Mucosa of descending colon (tissue), 3 donors: ENCODE measurements around the gene GPD1. TPM values are rescaled to one million over a fixed set of nuclear protein-coding genes. Genes with fewer than 3 reads are reported as not detected.
"Not testable (repeated sequence)": the region's sequence is repeated elsewhere in the genome, so short reads cannot be mapped to it uniquely, and the experiment has no call there.

Source experiments
- ATAC-seq: fragments of 200-7000 bp; cut with Tn5 transposase; one replicate; pipeline ENCODE4 v1.9.1; 2020; ENCODE audit warnings: mild to moderate bottlenecking, moderate library complexity
- DNase-seq, 3 donors: peaks; one replicate each; pipeline ENCODE4 v3.0.0-alpha.2; 2020
- H3K36me3 ChIP-seq: fragments of 200-600 bp; one replicate; pipeline ENCODE4 v1.8.0; 2021; ENCODE audit warnings: low read depth, mild to moderate bottlenecking
- H3K4me1 ChIP-seq: fragments of 200-600 bp; one replicate; pipeline ENCODE4 v1.8.0; 2021; ENCODE audit warnings: low read depth, mild to moderate bottlenecking
- H3K4me3 ChIP-seq: fragments of 200-600 bp; one replicate; pipeline ENCODE4 v1.8.0; 2021; ENCODE audit warnings: mild to moderate bottlenecking
- H3K9me3 ChIP-seq: fragments of 200-600 bp; one replicate; pipeline ENCODE4 v1.8.0; 2021; ENCODE audit warnings: mild to moderate bottlenecking
- intact Hi-C, 2 donors: fragments of 100-400 bp; cut with DNase I in 1 of 2; cut with micrococcal nuclease in 1 of 2; formaldehyde crosslinking; loops; one replicate each; pipeline versions ENCODE4 v1.11.0 to v1.11.1; 2022; cut with DNase I, micrococcal nuclease
- total RNA-seq, 3 donors: library from RNA; stranded (reverse); fragmentation: NEBNext Ultra II Directional in 2 of 3; extraction: Animal tissue kit (Norgen Biotek cat#: 25700) in 2 of 3; gene quantifications; one replicate each; pipeline versions ENCODE4 v1.2.1 to v1.2.4, GENCODE V29; 2021 to 2023
- TF ChIP-seq, protein P1 (sequence below): fragments of 200-600 bp; IDR thresholded peaks from one replicate; pipeline ENCODE4 v1.8.0; 2022; ENCODE audit warnings: antibody characterized with exemption, mild to moderate bottlenecking
- donor health status: DM: no; HTN: no; CAD: no; lungs with moderate emphysema.
- donor health status: DM: no; HTN: no; CAD: no.
- donor health status: DM: no; HTN: yes; CAD: no.

The GPD1 gene
- total RNA-seq, 3 donors from 2014 or later, result 1.7 to 4.1 (median 1.9) TPM

DNA sequence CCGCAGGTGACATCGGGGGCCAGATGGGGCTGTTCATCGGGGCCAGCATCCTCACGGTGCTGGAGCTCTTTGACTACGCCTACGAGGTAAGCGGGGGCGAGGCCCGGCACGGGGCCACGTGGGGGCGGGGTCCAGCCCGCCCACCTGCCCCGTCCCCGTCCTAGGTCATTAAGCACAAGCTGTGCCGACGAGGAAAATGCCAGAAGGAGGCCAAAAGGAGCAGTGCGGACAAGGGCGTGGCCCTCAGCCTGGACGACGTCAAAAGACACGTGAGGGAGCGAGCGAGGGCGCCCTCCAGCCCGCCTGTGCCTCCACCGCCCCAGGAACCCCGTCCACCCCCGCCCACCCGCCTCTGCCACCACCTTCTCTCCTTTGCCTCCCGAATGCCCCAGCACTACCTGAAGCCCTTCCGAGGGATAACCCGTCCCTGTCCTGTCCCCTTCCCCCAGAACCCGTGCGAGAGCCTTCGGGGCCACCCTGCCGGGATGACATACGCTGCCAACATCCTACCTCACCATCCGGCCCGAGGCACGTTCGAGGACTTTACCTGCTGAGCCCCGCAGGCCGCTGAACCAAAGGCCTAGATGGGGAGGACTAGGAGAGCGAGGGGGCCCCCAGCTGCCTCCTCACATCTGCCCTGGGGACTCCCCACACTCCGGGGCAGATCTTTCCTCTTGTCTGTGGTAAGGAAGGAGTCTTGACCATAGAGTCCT, 22.6 kb upstream of the GPD1 start:
- Histone ChIP-seq H3K36me3 (no peaks in the 10 kb centered on the region), H3K4me1 (peaks cover 10% of the 10 kb centered on the region), H3K9me3 (no peaks in the 10 kb centered on the region), H3K4me3 (no peak overlapping the region)
- TF ChIP-seq, protein P1, sequence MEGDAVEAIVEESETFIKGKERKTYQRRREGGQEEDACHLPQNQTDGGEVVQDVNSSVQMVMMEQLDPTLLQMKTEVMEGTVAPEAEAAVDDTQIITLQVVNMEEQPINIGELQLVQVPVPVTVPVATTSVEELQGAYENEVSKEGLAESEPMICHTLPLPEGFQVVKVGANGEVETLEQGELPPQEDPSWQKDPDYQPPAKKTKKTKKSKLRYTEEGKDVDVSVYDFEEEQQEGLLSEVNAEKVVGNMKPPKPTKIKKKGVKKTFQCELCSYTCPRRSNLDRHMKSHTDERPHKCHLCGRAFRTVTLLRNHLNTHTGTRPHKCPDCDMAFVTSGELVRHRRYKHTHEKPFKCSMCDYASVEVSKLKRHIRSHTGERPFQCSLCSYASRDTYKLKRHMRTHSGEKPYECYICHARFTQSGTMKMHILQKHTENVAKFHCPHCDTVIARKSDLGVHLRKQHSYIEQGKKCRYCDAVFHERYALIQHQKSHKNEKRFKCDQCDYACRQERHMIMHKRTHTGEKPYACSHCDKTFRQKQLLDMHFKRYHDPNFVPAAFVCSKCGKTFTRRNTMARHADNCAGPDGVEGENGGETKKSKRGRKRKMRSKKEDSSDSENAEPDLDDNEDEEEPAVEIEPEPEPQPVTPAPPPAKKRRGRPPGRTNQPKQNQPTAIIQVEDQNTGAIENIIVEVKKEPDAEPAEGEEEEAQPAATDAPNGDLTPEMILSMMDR, result no peak
- no peak for ATAC-seq
- intact Hi-C loops, result no loop called here
- peak in 1 of 3 donors; percentile 32 for DNase-seq

DNA sequence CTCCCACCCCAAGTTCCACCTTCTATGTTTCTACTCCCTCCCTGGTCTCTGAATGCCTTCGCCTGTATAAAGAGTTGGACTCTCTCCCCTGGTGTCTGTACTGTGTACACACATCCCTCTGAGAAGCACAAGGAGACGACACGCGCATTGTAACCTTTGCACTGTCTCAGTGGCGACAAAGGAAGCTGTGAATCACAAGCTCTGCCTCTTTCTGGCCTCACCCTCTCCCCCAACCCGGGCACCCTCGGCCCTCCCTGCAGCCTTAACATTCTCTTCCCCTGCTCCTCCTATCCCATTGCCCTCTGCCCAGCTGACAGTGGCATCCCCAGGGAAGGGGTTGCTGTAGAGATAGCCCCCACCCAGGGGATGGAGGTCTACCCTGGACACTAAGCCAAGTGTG, 21.2 kb upstream of the GPD1 start:
- H3K36me3 ChIP-seq, result no peaks in the 10 kb centered on the region
- H3K9me3 ChIP-seq, result no peaks in the 10 kb centered on the region
- intact Hi-C loops, result no loop called here
- H3K4me3 ChIP-seq, result no peak overlapping the region
- TF ChIP-seq, protein P1, result no peak
- ATAC-seq (peak; percentile 76), DNase-seq (peak in 2 of 3 donors; percentile 71 to 72)
- H3K4me1 ChIP-seq, result peaks cover 10% of the 10 kb centered on the region

DNA sequence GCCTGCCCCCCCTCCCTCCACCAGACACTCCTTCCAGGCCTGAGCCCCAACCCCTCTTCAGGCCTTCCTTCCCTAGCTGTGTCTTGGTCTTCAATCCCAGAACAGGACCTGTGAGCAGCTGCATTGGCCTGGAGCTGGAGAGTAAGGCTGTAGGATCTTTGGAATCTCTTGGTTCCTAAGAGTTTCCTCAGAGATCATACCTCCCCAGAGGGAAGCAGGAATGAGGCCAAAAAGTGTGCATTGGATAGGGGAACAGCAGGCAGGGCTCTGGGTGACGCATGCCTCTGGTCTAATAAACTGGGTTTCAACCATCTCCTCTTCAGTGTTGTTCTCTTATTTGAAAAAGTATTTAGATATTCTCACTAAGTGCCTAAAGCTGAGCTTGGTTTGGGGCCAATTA, 20.5 kb upstream of the GPD1 start:
- H3K9me3 ChIP-seq, result no peaks in the 10 kb centered on the region
- no peaks in the 10 kb centered on the region for H3K36me3 ChIP-seq
- peaks cover 10% of the 10 kb centered on the region for H3K4me1 ChIP-seq
- H3K4me3 ChIP-seq, result no peak overlapping the region
- ATAC-seq, result no peak
- no peak for DNase-seq
- TF ChIP-seq, protein P1, result no peak
- intact Hi-C loops, result no loop called here

DNA sequence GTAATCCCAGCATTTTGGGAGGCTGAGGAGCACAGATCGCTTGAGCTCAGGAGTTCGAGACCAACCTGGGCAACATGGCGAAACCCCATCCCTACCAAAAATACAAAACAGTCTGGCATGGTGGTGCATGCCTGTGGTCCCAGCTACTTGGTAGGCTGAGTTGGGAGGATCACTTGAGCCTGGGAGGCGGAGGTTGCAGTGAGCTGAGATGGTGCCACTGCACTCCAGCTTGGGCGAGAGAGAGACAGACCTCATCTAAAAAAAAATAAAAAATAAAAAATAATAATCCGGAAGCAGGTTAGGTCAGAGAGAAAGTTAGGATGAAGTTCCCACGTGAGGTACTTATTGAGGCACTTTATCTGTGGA, 19.4 kb upstream of the GPD1 start:
- DNase-seq, H3K36me3 ChIP-seq, intact Hi-C loops, ATAC-seq, H3K9me3 ChIP-seq: not testable (repeated sequence)
- H3K4me3 ChIP-seq, result peak overlapping the region; percentile 88
- peaks cover 10% of the 10 kb centered on the region for H3K4me1 ChIP-seq

DNA sequence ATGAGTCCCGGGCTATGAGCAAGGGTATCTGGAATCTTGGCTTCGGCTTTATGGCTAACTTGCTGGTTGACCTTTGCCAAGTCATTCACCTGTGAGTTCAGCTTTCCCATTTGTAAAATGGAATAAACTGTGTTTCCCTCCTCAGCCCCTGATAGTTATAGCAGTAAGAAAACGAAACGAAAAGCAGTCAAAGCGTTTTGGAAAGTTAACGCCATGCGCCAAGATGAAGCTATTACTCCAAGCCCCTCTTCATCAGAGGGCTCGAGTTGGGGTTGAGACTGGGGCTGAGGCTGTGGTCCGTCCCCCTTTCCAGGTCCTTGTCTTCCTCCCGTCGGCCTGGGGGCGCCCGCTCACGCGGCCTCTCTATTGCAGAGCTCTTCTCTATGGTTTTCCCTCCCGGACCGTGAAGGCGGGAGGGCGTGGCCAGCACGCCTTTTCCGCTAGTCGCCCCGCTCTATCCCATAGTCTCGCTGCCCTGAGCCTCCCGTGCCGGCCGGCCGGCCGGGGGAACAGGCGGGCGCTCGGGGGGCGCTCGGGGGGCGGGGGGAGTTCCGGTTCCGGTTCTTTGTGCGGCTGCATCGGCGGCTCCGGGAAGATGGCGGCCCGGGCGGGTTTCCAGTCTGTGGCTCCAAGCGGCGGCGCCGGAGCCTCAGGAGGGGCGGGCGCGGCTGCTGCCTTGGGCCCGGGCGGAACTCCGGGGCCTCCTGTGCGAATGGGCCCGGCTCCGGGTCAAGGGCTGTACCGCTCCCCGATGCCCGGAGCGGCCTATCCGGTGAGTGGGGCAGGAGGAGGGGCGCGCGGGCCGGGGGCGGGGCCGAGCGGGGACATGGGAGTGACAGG, 18.8 kb upstream of the GPD1 start, which contains the start of gene SMARCD1:
TSS of gene SMARCD1 (plus strand) at position 568 of the 840 bp plus-strand sequence. CDS start at position 596, 28 bp downstream.
- peak; percentile 92 to 96 (median 92) for DNase-seq

More for the DNA sequence above, 18.8 kb upstream of the GPD1 start, which contains the start of gene SMARCD1:
- Histone ChIP-seq H3K9me3 (no peaks in the 10 kb centered on the region), H3K4me3 (peak within 1 kb of the TSS; percentile 88), H3K4me1 (peaks cover 10% of the 10 kb centered on the region), H3K36me3 (peaks cover 5% of the 10 kb centered on the region)
- intact Hi-C loops, result no loop called here
- peak; percentile 92 for ATAC-seq
- TF ChIP-seq, protein P1, result no peak
